ENCODE results near the gene NSF. TPM values are rescaled to one million over a fixed set of nuclear protein-coding genes. Genes with fewer than 3 reads are reported as not detected.
"Not testable (repeated sequence)": the region's sequence is repeated elsewhere in the genome, so short reads cannot be mapped to it uniquely, and the experiment has no call there.

NSF gene
- total RNA-seq, 4 donors from 2014 or later = 18.1 to 51.3 (median 47.0) TPM

GRCh38 chr17:46591332-46591731, 863 bp downstream of the NSF start:
- H3K4me1 ChIP-seq; in situ Hi-C loops (cut with MboI; ENCODE audit: low pct_ligation_motif_present in 1 of 4, low pct_unique_long_range_greater_than_20kb in 1 of 4, low sequenced_read_pairs in 3 of 4); H3K27me3 ChIP-seq; H3K9me3 ChIP-seq; H3K27ac ChIP-seq; intact Hi-C loops (cut with DNase I; ENCODE audit: low total_unique reads); H3K4me3 ChIP-seq; DNase-seq; H3K36me3 ChIP-seq: not testable (repeated sequence)
- no CpG with 5 or more reads among the region's 7 CpGs for WGBS, 2 donors (ENCODE audit: low coverage in 1 of 2)

DNA sequence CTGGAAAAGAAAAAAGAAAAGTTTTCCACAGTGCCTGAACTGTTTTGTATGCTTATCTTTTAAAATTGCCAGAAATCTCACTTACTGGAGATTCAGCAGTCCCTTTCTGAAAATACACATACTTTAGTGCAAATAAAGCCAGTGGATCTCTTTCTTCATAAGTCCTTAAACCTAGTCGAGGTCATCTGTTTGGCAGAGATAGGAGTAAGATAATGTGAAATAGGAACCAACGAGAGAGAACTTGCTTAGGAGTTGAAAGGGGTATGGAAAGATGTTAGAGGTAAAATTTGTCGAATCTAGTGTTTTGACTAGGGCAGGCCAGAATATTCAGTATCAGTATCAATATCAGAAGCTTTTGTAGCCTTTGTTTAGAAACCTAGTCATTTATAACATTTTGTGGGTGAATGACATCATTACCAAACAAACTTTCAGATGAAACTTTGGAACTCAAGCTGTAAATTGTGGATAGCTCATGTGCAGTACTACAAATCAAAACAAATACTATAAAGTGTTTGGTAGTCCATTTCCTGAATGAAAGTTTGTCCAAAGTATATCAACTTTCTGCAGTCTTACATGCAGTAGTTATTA, 8.0 kb downstream of the NSF start:
- DNase-seq; in situ Hi-C loops (cut with MboI; ENCODE audit: low pct_ligation_motif_present in 1 of 4, low pct_unique_long_range_greater_than_20kb in 1 of 4, low sequenced_read_pairs in 3 of 4); intact Hi-C loops (cut with DNase I; ENCODE audit: low total_unique reads); H3K27me3 ChIP-seq; H3K27ac ChIP-seq; H3K36me3 ChIP-seq; H3K9me3 ChIP-seq; H3K4me1 ChIP-seq; H3K4me3 ChIP-seq: not testable (repeated sequence)
- WGBS, 2 donors (ENCODE audit: low coverage in 1 of 2) = 11 to 23% methylated on average over 3 of the region's 3 CpGs

DNA sequence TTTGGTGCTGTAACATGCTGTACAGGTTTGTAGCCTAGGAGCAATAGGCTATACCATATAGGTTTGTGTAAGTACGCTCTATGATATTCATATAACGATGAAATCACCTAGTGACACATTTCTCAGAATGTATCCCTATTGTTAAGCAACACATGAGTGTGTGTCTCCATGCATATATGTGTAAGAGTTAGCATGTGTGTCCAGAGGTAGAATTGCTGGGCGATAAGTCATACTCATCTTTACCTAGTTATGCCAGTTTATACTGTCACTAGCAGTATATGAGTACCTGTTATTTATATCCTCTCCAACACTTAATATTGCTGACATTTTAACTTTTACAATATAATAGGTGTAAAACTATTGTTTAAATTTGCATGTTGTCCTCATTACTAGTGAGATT, 10.3 kb downstream of the NSF start:
- H3K27me3 ChIP-seq; in situ Hi-C loops (cut with MboI; ENCODE audit: low pct_ligation_motif_present in 1 of 4, low pct_unique_long_range_greater_than_20kb in 1 of 4, low sequenced_read_pairs in 3 of 4); H3K36me3 ChIP-seq; H3K27ac ChIP-seq; DNase-seq; H3K4me3 ChIP-seq; intact Hi-C loops (cut with DNase I; ENCODE audit: low total_unique reads); H3K9me3 ChIP-seq; H3K4me1 ChIP-seq: not testable (repeated sequence)
- no CpG with 5 or more reads among the region's 3 CpGs for WGBS, 2 donors (ENCODE audit: low coverage in 1 of 2)

- intact Hi-C loops (cut with DNase I; ENCODE audit: low total_unique reads); H3K36me3 ChIP-seq; H3K9me3 ChIP-seq; H3K4me3 ChIP-seq; in situ Hi-C loops (cut with MboI; ENCODE audit: low pct_ligation_motif_present in 1 of 4, low pct_unique_long_range_greater_than_20kb in 1 of 4, low sequenced_read_pairs in 3 of 4); DNase-seq; H3K4me1 ChIP-seq; H3K27ac ChIP-seq; H3K27me3 ChIP-seq: not testable (repeated sequence)
These were observed 12.7 kb downstream of the NSF start for GRCh38 chr17:46603125-46603524.

DNA sequence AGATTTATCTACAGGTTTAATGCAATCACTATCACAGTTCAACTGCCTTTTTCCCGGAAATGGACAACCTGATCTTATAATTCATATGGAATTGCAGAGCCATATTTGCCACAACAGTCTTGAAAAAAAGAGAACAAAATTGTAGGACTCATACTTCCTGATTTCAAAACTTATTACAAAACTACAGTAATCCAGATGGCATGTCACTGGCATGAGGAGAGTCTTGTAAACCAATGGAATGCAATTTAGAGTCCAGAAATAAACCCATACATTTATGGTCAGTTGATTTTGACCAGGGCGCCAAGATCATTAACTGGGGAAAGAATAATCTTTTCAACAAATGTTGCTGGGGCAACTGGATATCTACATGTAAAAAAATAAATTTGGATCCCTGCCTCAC, 20.8 kb downstream of the NSF start:
- 80% methylated on average over 1 of the region's 2 CpGs; no CpG with 5 or more reads in 1 of the 2 donors for WGBS, 2 donors (ENCODE audit: low coverage in 1 of 2)
- H3K4me1 ChIP-seq; H3K36me3 ChIP-seq; in situ Hi-C loops (cut with MboI; ENCODE audit: low pct_ligation_motif_present in 1 of 4, low pct_unique_long_range_greater_than_20kb in 1 of 4, low sequenced_read_pairs in 3 of 4); H3K27ac ChIP-seq; DNase-seq; H3K27me3 ChIP-seq; H3K4me3 ChIP-seq; H3K9me3 ChIP-seq; intact Hi-C loops (cut with DNase I; ENCODE audit: low total_unique reads): not testable (repeated sequence)

DNA sequence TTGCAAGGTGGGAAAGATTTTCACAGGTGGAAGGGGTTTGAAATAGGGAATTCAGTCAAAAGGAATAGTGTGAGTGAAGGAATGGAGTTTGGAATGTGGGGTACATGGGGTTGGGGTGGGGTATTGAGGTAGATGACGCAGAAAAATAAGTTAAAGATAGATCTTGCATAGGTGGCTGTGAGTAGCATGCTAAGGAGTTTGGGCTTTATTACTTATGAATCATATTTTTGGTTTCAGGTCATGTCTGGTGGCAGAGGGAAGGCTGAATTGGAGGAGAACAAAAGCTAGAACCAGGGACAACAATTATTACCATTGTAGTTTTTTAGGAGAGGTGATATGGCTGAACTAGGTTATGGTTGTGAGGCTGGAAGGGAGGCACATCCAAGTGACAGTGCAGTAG, 23.4 kb downstream of the NSF start:
- H3K27ac ChIP-seq; intact Hi-C loops (cut with DNase I; ENCODE audit: low total_unique reads); H3K4me3 ChIP-seq; DNase-seq; in situ Hi-C loops (cut with MboI; ENCODE audit: low pct_ligation_motif_present in 1 of 4, low pct_unique_long_range_greater_than_20kb in 1 of 4, low sequenced_read_pairs in 3 of 4); H3K9me3 ChIP-seq; H3K36me3 ChIP-seq; H3K27me3 ChIP-seq; H3K4me1 ChIP-seq: not testable (repeated sequence)
- no CpG with 5 or more reads among the region's 1 CpG for WGBS, 2 donors (ENCODE audit: low coverage in 1 of 2)

DNA sequence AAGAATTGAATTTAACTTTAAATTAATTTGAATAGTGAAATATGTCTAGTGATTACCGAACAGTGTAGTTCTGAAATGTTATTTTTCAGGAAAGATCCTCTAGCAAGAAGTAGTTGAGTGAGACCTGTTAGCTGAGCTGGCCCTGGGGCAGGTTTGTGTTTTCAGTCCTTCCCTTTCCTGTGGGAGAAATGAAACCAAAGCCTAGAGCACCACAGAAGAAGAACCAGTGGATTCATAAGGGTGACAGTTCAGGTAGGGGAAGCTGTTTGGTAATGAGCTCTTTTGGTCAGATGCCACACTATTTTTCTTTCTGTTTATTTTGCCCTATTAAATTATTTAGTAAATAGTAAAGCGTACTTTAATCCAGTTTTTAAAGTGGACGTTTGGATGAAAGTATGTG, 26.7 kb downstream of the NSF start:
- intact Hi-C loops (cut with DNase I; ENCODE audit: low total_unique reads); H3K36me3 ChIP-seq; H3K27ac ChIP-seq; H3K4me1 ChIP-seq; H3K27me3 ChIP-seq; in situ Hi-C loops (cut with MboI; ENCODE audit: low pct_ligation_motif_present in 1 of 4, low pct_unique_long_range_greater_than_20kb in 1 of 4, low sequenced_read_pairs in 3 of 4); H3K9me3 ChIP-seq; H3K4me3 ChIP-seq; DNase-seq: not testable (repeated sequence)
- WGBS, 2 donors (ENCODE audit: low coverage in 1 of 2) = no CpG with 5 or more reads among the region's 3 CpGs

DNA sequence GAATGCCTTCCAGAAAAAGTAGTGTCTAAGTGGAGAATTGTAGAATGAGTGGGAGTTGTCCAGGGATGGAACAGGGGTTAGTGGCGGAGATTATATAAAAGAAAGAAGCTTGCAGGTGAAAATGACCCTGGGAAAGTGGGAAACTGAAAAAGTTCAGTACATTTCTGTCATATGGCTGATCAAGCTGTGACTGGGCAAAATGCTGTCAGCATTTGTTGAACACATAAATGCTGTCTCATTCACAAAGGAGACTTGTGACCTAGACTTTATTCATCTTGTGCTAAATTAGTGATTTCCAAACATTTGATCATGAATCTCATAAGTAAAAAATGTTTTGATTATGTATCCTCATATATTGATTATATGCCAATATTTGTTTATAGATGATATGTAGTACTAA, 28.5 kb downstream of the NSF start:
- H3K9me3 ChIP-seq; H3K27ac ChIP-seq; H3K4me1 ChIP-seq; H3K36me3 ChIP-seq; in situ Hi-C loops (cut with MboI; ENCODE audit: low pct_ligation_motif_present in 1 of 4, low pct_unique_long_range_greater_than_20kb in 1 of 4, low sequenced_read_pairs in 3 of 4); DNase-seq; H3K4me3 ChIP-seq; H3K27me3 ChIP-seq; intact Hi-C loops (cut with DNase I; ENCODE audit: low total_unique reads): not testable (repeated sequence)
- no CpG with 5 or more reads among the region's 1 CpG for WGBS, 2 donors (ENCODE audit: low coverage in 1 of 2)

DNA sequence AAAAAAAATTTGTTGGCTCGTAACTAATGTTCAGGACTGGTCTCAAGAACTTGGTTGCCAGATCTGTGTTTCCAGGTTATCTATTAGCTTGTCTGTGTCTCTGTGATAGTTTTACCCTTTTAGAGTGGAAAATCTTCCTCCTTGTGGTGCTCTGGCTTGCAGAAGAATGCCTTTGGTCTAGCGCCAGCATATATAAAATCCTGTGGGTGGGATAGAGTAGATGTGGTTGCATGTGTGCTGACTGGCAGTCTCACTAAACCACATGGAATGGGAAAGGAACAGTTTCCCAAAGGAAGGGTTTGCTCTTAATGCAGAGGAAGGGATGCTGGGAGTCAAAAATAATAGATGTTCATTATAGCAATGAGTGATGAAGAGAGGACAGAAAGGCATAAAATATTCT, 33.3 kb downstream of the NSF start:
- in situ Hi-C loops (cut with MboI; ENCODE audit: low pct_ligation_motif_present in 1 of 4, low pct_unique_long_range_greater_than_20kb in 1 of 4, low sequenced_read_pairs in 3 of 4); H3K36me3 ChIP-seq; H3K27ac ChIP-seq; H3K27me3 ChIP-seq; H3K4me3 ChIP-seq; intact Hi-C loops (cut with DNase I; ENCODE audit: low total_unique reads); H3K4me1 ChIP-seq; H3K9me3 ChIP-seq; DNase-seq: not testable (repeated sequence)
- no CpG with 5 or more reads among the region's 2 CpGs for WGBS, 2 donors (ENCODE audit: low coverage in 1 of 2)

DNA sequence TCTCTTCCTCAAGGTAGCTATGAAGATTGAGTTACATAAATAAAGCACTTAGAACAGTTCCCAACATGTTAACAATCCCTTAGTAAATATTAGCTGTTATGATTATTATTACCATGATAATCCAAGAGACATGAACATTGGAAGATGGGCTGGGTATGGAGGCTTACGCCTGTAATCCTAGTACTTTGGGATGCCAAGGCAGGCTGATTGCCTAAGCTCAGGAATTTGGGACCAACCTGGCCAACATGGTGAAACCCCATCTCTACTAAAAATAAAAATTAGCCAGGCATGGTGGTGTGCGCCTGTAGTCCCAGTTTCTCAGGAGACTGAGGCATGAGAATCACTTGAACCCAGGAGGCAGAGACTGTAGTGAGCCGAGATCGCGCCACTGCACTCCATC, 34.3 kb downstream of the NSF start:
- intact Hi-C loops (cut with DNase I; ENCODE audit: low total_unique reads); H3K4me1 ChIP-seq; H3K9me3 ChIP-seq; H3K4me3 ChIP-seq; H3K36me3 ChIP-seq; in situ Hi-C loops (cut with MboI; ENCODE audit: low pct_ligation_motif_present in 1 of 4, low pct_unique_long_range_greater_than_20kb in 1 of 4, low sequenced_read_pairs in 3 of 4); H3K27me3 ChIP-seq; H3K27ac ChIP-seq; DNase-seq: not testable (repeated sequence)
- WGBS, 2 donors (ENCODE audit: low coverage in 1 of 2) = no CpG with 5 or more reads among the region's 5 CpGs

- WGBS, 2 donors (ENCODE audit: low coverage in 1 of 2) = no CpG with 5 or more reads among the region's 2 CpGs
- in situ Hi-C loops (cut with MboI; ENCODE audit: low pct_ligation_motif_present in 1 of 4, low pct_unique_long_range_greater_than_20kb in 1 of 4, low sequenced_read_pairs in 3 of 4); H3K36me3 ChIP-seq; H3K4me3 ChIP-seq; H3K4me1 ChIP-seq; H3K9me3 ChIP-seq; H3K27ac ChIP-seq; DNase-seq; H3K27me3 ChIP-seq; intact Hi-C loops (cut with DNase I; ENCODE audit: low total_unique reads): not testable (repeated sequence)
These were observed 37.0 kb downstream of the NSF start for GRCh38 chr17:46627452-46627851.

Measured in transverse colon (tissue), 4 donors.